Stimulated activated CD8-positive, alpha-beta memory T cell treated with anti-CD3 and anti-CD28 coated beads, Interleukin-12 subunit alpha, Interleukin-12 subunit beta, amount 100 ng/mL, for 24 hours (primary cell): Measurements from ENCODE around the gene FNDC3A.
"Not testable (repeated sequence)": the region's sequence is repeated elsewhere in the genome, so short reads cannot be mapped to it uniquely, and the experiment has no call there.

ENCODE experiments used
- DNase-seq: peaks from one replicate; pipeline ENCODE4 v3.0.0-alpha.2; 2020; ENCODE audit errors: extremely low read depth

The FNDC3A gene

DNA sequence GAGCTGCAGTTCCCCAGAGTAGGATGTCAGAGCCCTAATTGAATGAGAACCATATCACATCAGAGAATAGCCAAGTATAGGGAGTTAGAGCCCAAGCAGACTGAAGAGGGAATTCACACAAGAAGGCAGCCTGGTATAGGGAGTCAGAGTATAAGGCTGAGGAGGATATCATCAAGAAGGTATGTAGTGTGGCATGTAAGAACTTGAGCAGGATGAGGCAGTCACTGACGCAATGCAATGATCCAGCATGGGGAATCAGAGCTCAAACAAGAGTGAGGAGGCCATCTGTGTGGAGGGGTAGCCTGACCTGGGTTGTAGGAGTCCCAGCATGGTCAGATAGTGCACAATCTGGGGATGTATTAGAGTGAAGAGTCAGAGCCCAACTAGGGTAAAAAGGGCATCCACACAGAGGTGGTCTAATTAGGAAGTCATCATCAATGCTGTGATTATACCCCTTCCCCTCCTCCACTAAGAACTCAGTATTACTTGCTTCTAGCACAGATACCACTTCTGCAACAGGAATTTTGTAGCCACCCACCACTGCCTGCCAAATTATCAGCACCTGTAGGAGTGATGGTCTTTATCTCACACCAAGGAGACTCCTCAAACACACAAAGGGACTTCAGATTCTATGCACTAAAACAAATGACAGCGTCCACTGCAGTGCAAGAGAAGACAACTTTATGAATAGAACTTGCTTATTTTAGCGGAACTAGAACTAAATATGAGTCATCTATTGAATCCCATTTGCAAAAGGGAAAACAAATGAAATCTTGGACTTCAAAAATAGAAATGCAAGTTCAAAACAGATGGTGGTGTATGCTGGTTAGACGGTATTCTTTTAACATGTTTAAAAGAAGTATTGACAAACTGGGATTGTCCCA lies 107.2 kb downstream of the FNDC3A start:
- DNase-seq, result no peak

DNA sequence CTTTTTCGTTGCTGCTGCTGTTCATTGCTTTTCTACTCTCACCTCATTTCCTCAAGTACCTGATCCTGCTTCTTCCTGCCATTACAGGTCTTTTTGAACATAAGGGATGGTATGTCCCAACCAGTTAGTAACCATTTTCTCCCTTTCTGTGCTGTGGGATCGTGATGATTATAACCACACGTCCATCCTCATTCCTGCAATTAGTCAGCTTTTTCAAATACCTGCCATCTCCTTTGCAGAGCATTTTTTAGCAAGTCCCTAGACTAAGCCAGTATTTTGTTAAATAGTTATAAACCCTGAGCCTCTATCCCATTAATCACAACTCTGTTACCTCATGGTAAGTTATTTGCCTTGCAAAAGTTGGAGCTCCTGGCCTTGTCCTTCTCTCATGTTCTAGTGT lies 109.2 kb downstream of the FNDC3A start:
- DNase-seq, result no peak

DNA sequence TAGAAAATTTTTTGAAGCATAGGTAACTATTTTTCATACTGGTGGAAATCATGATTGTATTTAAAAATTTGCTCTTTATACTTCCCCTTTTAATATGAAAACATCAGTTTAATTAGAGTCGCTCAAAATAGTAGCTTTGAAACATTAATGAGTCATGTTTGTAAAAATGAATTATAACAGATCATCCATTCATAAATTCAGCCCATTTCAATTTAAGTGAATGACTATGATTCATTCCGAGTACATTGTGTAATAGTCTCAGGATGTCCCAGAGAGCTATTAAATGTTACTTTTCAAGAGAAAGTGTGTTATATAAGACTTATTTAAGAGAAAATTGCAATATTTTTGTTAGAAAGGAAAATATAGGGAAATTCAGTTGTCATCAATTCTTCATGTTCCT lies 111.0 kb downstream of the FNDC3A start:
- no peak for DNase-seq

DNA sequence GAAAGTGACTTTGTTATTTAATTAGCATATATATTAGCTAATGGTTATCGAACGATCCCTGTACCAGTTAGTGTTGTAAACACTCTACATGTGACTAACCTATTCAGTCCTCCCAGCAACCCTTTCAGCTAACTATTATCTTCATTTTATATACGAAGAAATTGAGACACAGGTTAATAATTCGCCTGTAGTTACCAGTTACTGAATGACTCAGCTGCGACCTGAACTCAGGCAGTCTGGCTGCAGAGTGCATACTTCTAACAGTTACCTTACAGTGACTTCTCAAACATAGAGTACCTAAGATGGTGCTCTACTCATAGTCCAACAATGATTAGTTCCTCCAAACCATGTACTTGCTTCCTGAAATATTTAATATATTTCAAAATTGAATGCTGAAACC lies 117.7 kb downstream of the FNDC3A start:
- DNase-seq, result no peak

DNA sequence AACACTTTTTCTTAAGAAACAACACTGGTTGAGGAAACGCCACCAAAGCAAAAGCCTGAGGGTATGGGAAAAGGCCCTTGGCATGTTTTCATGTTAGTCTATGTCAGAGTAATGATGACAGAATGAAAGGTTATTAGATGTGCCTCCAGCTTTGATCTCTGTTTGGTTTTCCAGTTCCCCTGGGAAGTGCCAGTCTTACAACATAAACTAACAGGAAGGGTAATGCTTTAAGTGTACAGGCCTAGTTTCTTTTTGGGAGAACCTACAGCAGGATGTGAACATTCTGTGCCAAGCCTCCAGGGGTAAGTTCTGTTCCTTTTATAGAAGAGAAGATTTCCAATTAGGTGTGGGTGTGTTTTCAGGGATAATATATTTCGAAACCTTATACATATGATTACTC lies 121.7 kb downstream of the FNDC3A start:
- no peak for DNase-seq

DNA sequence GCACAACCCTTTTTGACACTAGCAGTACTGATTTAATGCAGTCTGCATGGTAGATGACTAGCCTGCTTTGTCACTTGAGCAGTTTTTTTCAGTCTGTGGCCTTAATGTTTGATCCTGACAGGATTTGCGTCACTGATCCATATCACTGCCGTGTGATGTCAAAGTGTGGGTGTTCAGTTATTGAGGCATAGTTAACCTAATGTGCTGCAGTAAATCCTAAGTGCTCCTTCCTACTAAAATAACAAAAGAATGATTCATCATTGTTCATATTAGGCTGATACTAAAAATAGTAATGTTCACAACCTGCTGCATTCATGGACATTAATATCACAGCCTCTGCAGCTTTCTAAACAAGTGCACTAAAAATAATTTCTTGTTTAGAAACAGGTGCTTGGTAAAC lies 122.5 kb downstream of the FNDC3A start:
- no peak for DNase-seq

DNA sequence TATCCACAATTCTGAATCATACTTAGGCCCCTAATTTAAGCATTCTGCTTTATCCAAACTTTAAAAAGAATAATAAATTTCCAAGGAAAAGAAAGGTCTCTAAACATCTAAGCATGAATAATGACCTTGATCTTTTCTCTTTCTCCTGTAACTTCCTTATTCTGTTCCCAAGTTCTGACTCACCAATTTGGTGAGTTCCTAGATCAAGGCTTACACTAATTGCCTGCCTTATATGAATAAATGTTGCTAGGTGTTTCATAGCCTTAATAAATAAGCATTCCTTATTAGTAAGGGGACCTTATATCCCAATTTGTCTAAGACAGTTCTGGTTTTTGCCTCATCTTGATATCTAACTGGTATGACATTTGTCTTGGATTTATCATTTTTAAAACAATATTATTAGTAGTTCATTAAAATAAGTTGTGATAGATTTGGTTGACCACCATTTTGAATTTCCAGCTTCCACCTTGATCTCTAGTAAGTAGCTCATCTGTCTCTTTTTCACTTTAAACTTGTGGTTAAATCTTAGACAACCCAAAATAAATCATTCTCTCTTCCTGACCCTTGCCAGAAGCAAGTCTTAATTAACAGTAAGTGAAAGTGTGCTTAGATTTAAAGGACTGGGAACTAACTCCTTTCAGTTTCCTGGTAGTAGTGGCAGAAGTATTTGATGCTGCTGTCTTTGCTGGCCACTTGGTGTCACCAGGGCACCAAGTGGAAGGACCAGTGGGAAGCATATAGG lies 123.2 kb downstream of the FNDC3A start:
- no peak for DNase-seq

DNA sequence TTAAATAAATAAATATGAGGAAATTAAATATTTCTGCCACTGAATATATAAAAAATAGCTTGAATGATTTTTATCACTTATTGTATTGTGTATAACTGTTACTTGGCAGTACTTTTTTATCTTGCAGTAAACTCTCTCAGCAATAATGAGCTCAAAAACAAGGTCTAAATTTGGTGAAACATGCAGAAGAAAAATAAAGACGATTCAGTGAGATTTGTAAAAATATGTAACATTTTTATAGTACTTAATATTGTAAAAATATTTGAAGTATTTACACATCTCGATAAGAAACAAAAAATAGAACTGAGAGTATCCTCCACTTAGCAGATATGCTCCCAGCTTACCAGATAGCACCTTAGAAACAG lies 123.8 kb downstream of the FNDC3A start:
- no peak for DNase-seq

DNA sequence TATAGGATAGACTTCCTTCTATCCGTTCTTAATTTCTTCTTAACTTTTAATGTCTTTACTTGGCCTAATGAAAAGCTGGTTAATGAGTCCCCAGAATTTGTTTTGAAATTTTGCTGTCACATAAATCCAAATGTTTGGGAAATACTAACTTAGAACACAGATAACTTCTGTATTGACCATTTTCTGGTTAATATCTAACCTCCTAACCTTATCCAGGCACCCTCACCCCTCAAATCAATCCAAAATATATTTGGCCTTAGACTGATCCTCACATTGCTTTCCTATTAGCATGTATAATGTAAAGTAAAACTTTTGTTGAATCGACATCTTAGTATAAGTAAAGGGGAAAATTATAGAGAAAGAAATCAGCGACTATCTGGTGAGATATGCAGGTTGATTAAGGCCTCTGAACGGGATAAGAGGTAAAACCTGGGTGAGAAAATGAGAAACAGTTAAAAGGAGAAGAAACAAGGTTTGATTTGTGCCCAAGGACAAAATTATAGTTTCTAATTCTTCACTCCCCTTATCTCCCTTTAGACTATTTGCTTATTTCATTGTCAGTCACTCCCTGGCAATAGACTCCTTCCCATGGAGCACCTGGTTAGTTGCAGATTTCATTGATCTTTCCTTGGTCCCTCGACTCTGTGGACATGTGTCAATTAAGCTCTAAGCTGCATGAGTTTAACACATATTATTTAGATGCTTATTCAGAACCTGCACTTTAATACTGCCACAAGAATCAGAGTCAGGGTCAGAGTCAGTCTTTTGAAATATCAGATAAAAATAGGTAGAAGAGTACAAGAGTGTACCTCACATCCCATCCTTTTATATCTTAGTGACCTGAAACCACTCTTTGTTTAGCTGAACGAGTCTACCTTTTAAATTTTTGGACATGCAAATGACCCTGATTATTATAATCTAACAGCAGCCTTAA lies 125.2 kb downstream of the FNDC3A start:
- DNase-seq, result no peak

DNA sequence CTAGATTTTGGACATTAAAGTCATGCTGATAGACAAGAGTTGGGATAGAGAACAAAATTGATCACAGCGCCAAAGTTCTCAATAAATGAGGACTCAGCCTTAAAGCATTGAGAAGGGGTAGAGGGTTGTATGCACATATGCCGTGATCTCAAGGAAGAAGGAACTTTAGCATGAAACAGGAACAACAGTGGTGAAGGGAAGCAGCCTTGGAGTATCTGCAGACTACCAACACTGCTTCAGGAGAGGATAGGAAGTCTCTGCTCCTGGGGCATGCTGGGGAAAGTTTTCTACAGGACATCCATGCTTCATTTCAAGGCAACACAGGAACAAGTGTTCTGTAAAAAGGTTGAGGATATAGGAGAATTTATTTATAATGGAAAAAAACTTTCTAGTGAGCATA lies 132.5 kb downstream of the FNDC3A start:
- no peak for DNase-seq

DNA sequence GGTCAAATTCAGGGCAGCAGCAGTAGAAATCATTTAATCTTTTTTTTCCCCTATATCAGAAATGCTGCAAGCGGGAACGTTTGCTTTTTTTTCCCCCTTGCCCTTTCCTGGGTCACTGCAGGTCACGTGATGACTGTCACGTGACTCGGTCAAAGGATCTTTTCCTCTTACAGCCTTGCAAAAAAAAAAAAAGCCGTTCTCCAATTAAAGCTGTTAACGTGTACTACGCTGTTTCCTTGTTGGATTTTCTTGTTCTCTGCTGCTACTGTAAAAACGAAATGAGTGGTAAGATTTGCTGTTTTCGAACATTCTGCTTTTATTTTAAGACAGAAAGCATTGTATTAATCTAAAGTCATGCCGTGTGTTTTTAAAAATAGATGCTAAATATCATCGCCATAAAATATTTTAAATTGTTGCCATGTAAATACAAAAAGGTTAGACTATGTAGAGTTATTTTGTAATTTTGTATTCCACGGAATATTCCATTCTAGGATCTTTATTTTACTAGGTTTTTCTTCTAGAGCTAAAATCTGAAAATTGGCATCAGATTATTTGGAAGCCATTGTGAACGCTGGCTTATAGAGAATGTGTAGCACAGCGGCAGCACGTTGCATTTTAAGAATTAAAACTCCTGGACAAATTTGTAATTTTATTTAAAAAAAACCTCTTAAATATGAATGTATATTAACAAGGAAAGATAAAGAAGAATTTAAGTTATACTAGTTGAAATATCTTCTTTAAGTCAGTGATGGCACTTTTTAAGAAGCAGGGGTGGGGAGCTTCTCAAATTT lies 134.6 kb downstream of the FNDC3A start:
- peak; percentile 39 for DNase-seq

DNA sequence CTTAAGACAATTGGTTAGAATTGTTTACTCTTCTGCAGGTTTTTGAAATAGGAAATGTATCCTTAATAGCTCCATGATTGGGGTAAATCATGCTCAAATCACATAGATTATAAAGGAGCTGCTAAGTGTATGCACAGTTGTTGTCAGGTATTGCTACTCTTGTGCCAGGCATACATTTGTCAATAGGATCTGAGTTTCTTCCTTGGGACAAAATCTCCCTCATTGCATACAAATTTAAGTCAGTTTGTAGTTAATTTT lies 135.1 kb downstream of the FNDC3A start:
- DNase-seq, result no peak

DNA sequence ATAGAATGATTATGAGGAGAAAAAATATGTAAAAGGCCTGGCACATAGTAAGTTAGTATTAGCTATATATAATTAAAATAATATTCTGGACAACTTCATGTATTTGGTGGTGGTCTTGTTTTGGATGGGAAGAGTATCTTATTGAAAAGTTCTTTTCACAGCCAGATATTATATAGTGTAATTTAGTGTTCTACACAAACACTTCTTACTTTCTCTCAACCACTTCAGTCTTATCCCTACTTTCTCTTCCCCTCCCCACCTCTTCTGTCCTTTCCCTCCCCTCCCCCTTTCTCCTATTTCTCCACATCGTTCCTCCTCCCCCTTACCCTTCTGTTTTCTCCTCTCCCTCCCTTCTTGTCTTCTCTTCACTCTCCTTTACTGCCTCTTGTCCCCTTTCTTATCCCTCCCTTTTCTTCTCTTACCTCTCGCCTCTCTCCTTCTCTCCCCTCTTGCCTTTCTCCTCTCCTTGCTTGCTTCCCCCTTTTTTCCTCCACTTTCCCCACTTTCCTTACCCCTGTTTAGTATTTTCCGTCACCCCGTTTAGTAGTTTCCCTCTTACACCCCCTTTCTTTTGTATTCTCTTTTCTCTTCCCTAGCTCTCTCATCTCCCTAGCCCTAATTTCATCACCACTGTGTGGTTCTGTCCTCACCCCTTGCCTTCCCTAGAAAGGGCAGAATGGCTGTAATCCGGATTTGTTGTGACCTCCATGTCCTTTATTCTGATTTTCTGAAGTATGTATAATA lies 137.2 kb downstream of the FNDC3A start:
- no peak for DNase-seq

DNA sequence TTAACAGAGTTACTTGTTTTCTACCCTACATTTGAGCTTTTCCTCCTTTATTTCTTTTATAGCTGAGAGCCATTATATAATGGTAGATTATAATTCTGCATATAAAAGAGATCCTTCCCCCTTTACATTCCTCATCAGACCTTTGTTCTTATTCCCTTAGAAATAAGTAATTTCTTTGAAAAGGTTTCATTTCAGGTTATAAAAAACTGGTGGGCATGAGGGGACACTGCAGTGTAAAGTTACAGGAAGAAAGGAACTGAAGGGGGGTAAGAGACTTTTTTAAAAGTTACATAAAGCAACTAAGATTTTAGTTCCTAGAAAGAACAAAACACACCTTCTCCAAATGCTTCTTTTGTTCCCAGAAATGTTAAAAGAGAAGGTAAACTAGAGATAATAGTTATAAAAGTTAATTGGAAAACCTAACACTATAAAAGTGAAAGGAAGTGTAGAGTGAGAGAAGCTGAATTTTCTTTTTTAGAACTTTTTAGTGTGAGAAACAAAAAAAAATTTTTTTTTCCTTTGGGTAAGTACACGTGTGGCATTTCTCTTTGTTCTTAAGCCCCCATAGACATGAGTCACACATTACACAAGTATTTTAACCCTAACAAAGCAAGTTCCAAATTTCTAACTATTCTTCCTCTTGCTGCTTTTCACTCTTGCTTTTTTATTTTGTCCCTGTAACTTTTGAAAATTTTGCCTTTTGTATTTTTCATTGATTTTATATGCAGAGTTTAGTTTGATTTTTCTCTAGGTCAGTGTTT lies 138.0 kb downstream of the FNDC3A start:
- no peak for DNase-seq

DNA sequence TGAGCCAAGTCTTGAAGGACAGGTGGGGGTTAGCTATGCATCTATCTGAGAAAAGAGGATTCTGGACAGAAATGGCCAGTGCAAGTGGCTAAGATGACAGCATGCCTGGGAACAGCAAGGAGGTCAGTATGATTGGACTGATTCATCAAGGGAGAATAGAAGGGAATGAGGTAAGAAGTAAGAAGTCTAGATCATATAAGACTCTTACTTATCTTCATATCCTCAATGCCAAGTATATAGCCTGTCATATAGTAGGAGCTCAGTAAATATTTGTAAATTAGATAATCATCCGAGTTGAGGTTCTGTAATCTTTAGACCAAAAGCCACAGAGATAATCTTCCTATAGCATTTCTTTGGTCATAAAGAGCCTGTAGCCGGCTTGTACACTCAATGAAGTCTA lies 141.2 kb downstream of the FNDC3A start:
- no peak for DNase-seq

DNA sequence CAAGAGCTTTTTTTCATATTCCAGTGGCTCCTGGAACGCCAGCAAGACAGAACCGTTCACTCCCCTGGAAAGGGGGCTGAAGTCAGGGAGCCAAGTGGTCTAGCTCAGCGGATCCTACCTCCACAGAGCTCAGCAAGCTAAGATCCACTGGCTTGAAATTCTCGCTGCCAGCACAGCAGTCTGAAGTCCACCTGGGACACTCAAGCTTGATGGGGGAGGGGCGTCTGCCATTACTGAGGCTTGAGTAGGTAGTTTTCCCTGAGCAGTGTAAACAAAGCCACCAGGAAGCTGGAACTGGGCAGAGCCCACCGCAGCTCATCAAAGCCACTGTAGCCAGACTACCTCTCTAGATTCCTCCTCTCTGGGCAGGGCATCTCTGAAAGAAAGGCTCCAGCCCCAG lies 142.7 kb downstream of the FNDC3A start:
- DNase-seq, result not testable (repeated sequence)

DNA sequence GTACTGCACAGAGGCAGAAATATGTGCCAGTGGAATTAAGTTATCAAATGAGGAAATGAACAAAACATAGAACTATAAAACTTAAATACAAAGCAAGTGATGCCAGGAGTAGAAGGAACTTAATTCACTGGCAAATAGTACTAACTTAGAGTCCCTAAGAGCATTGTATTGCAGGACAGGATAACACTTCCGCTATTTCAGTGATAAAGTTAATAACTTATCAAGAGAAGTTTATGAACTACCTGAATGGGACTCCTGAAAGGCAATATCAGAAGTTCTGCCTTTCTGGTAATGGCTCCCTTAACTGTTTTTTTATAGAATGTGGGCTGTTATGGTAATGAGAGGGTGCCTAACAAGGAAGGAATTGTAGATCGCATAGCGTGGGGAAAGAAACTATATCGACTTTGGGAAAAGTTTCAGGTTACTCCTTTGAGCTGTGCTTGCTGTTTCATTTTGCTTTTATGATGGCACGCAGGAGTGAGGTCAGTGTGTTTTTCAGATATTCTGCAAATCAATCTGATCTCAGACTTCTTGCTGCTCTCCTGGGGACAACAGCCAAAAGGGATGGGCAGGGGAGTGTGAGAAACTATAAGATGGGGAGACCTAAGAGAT lies 149.1 kb downstream of the FNDC3A start:
- DNase-seq, result no peak

DNA sequence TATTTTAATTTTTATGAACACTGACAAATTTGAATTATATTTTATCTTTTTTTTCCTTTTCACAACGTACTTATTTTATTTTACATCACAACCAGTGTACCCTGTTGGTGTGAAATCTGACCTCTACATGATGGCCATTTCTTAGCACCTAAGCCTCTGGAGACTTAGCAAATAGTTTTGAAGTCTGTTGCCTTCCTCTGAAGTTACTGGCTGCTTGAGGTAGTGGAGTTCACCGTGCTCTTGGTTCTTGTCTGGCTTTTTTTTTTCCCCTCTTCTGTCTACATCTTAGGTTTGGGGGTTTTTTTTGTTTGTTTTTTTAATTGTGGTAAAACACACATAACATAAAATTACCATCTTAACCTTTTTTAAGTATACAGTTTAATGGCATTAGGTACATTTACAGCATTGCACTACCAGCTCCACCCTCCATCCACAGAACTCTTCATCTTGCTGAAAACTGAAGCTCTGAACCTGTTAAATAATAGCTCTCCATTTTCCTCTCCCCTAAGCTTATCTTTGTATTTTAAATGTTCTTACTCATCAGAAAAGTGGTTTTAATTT lies 150.3 kb downstream of the FNDC3A start:
- no peak for DNase-seq

DNA sequence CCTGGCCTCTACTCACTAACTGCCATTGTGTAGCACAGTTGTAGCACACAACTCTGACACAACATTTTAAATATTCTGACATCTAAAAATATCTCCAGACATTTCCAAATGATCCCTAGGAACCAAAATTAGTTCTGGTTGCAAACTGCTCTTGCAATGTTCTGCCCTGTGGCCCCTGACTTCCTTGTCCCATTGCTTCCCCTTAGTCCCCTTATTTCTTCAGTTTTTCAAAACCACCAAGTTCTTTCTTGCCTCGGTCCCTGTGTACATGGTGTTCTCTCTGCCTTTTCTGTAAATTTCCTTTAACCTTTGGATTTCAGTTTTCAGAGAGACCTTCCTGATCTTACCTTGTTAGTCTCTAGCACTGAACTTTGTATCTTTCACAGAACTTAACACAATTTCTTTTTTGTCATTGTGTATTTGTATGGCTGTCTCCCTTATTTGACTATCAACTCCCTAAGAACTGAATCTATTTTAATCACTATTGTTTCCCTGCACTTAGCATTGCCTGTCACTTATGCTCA lies 156.8 kb downstream of the FNDC3A start:
- DNase-seq, result no peak
